Activated CD4-positive, alpha-beta T cell treated with anti-CD3 and anti-CD28 coated beads, Interleukin-2, amount 10 ng/mL, durations not matched to agents 7 days and 5 days (primary cell): ENCODE measurements around the gene CYP2C9. TPM values are rescaled to one million over a fixed set of nuclear protein-coding genes. Genes with fewer than 3 reads are reported as not detected.

Experiments used
- CTCF ChIA-PET: fragments of 350-600 bp; sonication (Branson Sonifier 250); formaldehyde crosslinking; loops from one replicate; lab custom pipeline; 2021; ENCODE audit warnings: antibody characterized with exemption; lab: Charles Lee
- POLR2A ChIA-PET: fragments of 350-600 bp; sonication (Branson Sonifier 250); formaldehyde crosslinking; loops from one replicate; lab custom pipeline; 2021; ENCODE audit warnings: antibody characterized with exemption; lab: Charles Lee
- DNase-seq: peaks from one replicate; pipeline ENCODE4 v3.0.0-alpha.2; 2020
- H3K27ac Mint-ChIP-seq: one replicate; pipeline ENCODE4 v1.8.0; 2021; ENCODE audit warnings: mild to moderate bottlenecking, moderate library complexity, mixed read lengths
- H3K27me3 Mint-ChIP-seq: one replicate; pipeline ENCODE4 v1.8.0; 2021; ENCODE audit warnings: mixed read lengths
- H3K36me3 Mint-ChIP-seq: one replicate; pipeline ENCODE4 v1.8.0; 2021; ENCODE audit warnings: low read depth, mixed read lengths
- H3K4me1 Mint-ChIP-seq: one replicate; pipeline ENCODE4 v1.8.0; 2021; ENCODE audit warnings: mixed read lengths
- H3K4me3 Mint-ChIP-seq: one replicate; pipeline ENCODE4 v1.8.0; 2021; ENCODE audit warnings: mild to moderate bottlenecking, moderate library complexity, mixed read lengths
- H3K9me3 Mint-ChIP-seq: one replicate; pipeline ENCODE4 v1.8.0; 2021; ENCODE audit warnings: mixed read lengths
- total RNA-seq, 2 experiments: library from RNA; stranded (reverse); gene quantifications; one replicate each; pipeline ENCODE4 v1.2.3, GENCODE V29; 2021

Gene CYP2C9
- total RNA-seq, 2 experiments from 2014 or later: not detected

DNA sequence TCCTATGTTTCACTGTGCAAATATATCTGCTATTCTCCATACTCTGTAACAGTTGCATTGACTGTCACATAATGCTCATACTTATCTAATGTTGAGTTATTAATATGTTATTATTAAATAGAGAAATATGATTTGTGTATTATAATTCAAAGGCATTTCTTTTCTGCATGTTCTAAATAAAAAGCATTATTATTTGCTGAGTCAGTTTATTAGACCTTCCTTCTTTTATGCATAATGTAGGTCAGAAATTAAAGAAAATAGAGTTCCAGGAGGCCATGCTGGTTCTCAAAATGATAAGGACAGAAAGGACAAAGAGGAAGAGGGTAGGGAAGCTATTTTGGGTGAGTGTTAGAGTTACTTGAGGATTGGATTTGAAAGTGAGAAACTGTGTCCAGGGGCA, 50.7 kb downstream of the CYP2C9 start:
- no peak for DNase-seq
- ChIA-PET POLR2A (no interaction called here), CTCF (no interaction called here)
- Mint-ChIP-seq H3K9me3 (peaks cover 17% of the 10 kb centered on the region), H3K27me3 (no peaks in the 10 kb centered on the region), H3K4me1 (no peaks in the 10 kb centered on the region), H3K36me3 (no peaks in the 10 kb centered on the region), H3K4me3 (no peak overlapping the region), H3K27ac (no peak overlapping the region)

DNA sequence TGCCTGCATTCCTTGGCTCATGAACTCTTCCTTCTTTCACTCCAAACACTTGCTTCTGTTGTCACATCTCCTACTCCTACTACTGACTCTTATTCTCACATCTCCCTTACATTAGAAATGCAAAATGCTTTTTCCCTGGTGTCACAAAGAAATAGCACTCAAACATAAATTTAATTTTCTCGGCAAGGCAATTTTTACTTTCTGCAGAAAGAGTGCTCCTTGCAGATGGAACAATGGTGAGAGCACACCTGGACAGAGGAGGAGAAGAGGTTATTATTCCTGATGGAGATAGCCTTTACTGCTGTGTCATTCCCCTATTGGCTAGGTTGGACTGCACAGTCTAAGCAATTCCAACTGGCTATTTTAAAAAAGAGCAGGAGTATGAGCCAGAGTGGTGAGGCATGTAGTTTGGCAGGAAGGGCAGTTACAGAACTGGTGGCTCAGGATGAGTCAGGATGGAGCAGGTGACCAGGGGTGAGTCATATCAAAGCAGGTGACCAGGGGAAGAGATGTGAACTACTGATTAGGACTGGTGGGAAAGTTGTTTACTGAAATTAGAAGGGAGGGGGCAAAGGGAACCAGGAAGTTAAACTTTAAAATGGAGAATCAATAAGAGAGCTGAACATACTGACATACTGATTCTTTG, 52.9 kb downstream of the CYP2C9 start:
- Mint-ChIP-seq H3K36me3 (no peaks in the 10 kb centered on the region), H3K4me1 (no peaks in the 10 kb centered on the region), H3K9me3 (peaks cover 17% of the 10 kb centered on the region), H3K4me3 (no peak overlapping the region), H3K27me3 (no peaks in the 10 kb centered on the region), H3K27ac (no peak overlapping the region)
- ChIA-PET CTCF (no interaction called here), POLR2A (no interaction called here)
- no peak for DNase-seq

DNA sequence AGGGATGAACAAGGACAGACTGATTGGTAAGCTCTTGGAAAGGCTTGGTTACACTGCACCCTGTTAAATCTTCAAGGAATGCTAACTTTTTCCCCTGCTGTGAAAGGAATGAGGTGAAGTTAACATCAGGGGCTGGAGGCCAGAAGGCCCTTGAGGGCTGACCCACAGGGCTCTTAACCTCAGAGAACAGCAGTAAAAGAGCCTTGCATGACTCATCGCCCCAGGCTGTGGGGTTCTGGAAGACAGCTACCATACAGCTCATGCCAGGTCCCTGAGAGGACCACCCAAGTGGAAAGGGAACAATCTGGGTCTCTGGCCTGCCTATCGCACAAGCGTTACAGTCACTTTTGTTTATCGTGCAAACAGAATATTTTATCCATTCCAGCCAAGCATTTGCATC, 54.4 kb downstream of the CYP2C9 start:
- ChIA-PET POLR2A (no interaction called here), CTCF (no interaction called here)
- no peak for DNase-seq
- no peaks in the 10 kb centered on the region for H3K36me3 Mint-ChIP-seq
- peaks cover 17% of the 10 kb centered on the region for H3K9me3 Mint-ChIP-seq
- H3K4me3 Mint-ChIP-seq: no peak overlapping the region
- H3K27ac Mint-ChIP-seq: no peak overlapping the region
- no peaks in the 10 kb centered on the region for H3K4me1 Mint-ChIP-seq
- H3K27me3 Mint-ChIP-seq: no peaks in the 10 kb centered on the region

DNA sequence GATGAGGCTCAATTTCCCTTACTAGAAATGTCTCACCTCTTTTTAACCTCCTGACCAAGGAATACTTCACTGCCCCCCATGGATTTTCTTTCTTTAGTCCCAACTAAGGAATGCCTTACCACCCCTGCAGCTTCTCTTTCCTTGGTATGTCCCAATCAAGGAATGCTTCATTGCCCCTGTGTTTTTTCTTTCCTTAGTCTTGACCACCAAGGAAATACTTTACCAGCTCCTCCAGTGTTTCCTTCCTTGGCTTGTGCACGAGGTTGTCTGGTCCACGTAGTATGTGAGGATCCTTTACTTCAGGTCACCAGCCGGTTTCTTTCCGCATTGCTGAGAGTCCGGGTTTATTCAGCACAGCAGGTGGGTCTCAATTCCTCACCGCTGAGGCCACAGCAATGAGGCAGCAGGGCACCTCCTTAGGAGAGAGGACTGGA, 59.3 kb downstream of the CYP2C9 start:
- POLR2A ChIA-PET: no interaction called here
- peaks cover 1% of the 10 kb centered on the region for H3K4me1 Mint-ChIP-seq
- no peaks in the 10 kb centered on the region for H3K27me3 Mint-ChIP-seq
- H3K9me3 Mint-ChIP-seq: no peaks in the 10 kb centered on the region
- no peak overlapping the region for H3K4me3 Mint-ChIP-seq
- H3K27ac Mint-ChIP-seq: no peak overlapping the region
- H3K36me3 Mint-ChIP-seq: no peaks in the 10 kb centered on the region
- no peak for DNase-seq
- CTCF ChIA-PET: no interaction called here

DNA sequence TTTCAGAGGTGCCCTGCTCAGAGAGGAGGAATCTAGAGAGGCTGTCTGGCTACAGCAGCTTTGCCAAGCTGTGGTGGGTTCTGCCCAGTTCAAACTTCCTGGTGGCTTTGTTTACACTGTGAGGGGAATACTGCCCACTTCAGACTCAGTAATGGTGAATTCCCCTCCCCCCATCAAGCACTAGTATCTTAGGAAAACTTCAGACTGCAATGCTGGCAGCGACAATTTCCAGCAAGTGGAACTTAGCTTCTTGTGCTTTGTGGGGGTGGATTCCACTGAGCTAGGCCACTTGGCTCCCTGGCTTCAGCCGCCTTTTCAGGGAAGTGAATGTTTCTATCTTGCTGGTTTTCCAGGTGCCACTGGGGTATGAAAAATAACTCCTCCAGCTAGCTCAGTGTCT, 88.0 kb downstream of the CYP2C9 start:
- Mint-ChIP-seq H3K36me3 (no peaks in the 10 kb centered on the region), H3K4me3 (no peak overlapping the region), H3K4me1 (no peaks in the 10 kb centered on the region), H3K27me3 (no peaks in the 10 kb centered on the region), H3K27ac (no peak overlapping the region), H3K9me3 (peaks cover 2% of the 10 kb centered on the region)
- POLR2A ChIA-PET: no interaction called here
- CTCF ChIA-PET: no interaction called here
- DNase-seq: no peak

DNA sequence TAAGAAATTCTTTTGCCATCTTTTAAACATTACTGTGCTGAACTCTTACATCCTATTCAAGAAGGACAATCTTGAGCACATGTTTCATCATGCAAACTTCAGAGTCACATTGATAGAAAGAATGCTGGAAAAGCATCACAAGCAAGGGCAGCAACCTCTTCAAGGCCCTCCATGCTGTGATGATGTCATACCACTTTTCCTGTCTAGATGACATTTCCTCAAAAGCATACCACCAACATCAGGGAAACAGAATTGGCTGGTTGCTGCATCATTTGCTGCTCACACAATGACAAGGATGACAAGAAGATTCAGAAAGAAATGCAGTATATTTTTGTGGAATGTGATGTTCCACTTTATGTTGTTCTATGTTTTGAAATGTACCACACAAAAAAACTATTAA, 93.2 kb downstream of the CYP2C9 start:
- Mint-ChIP-seq H3K4me1 (no peaks in the 10 kb centered on the region), H3K27me3 (no peaks in the 10 kb centered on the region), H3K9me3 (no peaks in the 10 kb centered on the region), H3K27ac (no peak overlapping the region), H3K4me3 (no peak overlapping the region), H3K36me3 (no peaks in the 10 kb centered on the region)
- POLR2A ChIA-PET: no interaction called here
- CTCF ChIA-PET: no interaction called here
- no peak for DNase-seq

DNA sequence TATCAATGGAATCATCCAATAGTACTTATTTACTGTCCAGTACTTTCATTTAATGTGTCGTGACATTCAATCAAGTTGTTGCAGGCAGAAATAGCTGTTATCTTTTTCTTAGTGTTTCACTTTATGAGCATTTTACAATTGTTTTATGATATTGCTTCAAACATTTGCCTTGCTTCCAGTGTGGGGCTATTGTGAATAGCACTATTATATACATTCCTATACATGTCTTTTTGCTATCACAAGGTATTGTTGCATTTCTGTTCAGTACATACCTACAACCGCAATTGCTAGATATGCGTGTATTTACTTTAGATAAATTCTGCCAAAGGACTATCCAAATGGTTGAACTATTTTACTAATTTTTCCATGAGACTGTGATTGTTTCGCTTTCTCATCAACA, 95.9 kb downstream of the CYP2C9 start:
- CTCF ChIA-PET: no interaction called here

DNA sequence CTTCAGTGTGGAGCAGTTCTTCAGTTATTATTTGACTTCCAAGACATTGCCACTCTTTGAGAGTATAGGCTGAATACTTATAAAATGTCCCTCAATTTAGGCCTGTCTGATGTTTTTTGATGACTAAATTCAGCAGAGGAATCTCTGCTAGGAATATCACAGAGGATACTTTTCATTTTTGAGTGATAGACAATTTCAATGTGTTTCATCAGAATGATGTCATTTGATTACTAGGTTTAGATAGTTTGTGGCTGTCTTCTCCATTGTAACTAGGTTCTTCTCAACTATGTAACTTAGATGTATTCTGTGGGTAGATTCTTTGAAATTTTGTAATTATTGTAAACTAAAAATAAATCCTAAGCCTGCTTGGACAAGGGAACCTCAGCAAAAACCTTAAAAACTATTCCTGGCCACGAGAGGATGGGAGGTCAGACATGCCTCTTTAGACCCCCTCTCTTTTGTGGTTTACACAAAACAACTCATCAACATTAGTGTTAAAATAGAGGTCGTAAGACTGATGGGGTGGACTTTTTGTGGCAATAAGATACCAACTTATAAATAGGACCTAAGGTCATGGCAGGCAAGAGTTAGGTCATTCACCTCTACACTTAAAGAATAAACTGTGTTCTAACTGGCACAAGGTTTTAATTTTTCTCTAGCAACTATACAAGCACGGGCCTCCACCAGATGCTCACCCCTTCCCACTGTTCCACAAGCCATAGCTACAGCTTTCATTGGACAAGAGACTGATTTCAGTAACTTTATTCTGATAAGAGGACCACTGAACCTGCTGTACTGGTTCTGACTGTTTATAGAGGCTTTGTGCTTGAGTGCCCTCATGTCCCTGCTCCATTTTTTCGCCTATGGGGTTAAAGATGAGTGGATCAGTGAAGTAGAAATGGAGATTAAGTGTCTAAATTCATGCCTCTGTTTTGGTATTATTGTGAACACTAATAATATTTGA, 97.2 kb downstream of the CYP2C9 start:
- DNase-seq: no peak
- Mint-ChIP-seq H3K9me3 (no peaks in the 10 kb centered on the region), H3K4me3 (no peak overlapping the region), H3K27ac (no peak overlapping the region), H3K27me3 (no peaks in the 10 kb centered on the region), H3K4me1 (no peaks in the 10 kb centered on the region), H3K36me3 (no peaks in the 10 kb centered on the region)
- CTCF ChIA-PET: no interaction called here
- POLR2A ChIA-PET: no interaction called here

More for the DNA sequence above, 95.9 kb downstream of the CYP2C9 start:
- H3K9me3 Mint-ChIP-seq: no peaks in the 10 kb centered on the region
- no peak for DNase-seq
- no peaks in the 10 kb centered on the region for H3K36me3 Mint-ChIP-seq
- H3K4me3 Mint-ChIP-seq: no peak overlapping the region
- POLR2A ChIA-PET: no interaction called here
- H3K4me1 Mint-ChIP-seq: no peaks in the 10 kb centered on the region
- H3K27ac Mint-ChIP-seq: no peak overlapping the region
- H3K27me3 Mint-ChIP-seq: no peaks in the 10 kb centered on the region

DNA sequence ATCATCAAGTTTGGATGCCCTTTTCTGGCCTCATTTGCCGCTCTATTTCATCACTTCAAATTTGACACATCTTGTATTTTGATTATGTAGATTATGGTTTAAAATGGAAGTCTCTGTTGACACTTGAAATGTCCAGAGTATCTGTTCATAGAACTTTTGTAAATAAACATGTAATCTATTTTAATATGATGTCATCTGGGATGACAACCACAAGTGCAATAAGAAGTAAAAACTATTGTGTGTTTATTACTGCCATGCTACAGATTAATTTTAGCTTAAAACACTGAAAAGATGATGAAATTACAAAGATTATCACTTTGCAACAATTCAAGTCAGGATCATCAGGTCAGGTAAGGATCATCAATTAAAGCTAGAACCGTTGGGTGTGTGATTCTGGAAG, 100.8 kb downstream of the CYP2C9 start:
- H3K27me3 Mint-ChIP-seq: no peaks in the 10 kb centered on the region
- no peaks in the 10 kb centered on the region for H3K9me3 Mint-ChIP-seq
- CTCF ChIA-PET: no interaction called here
- H3K36me3 Mint-ChIP-seq: no peaks in the 10 kb centered on the region
- no peaks in the 10 kb centered on the region for H3K4me1 Mint-ChIP-seq
- DNase-seq: no peak
- no peak overlapping the region for H3K4me3 Mint-ChIP-seq
- POLR2A ChIA-PET: no interaction called here
- H3K27ac Mint-ChIP-seq: no peak overlapping the region

Other genes starting within 250 kb of the CYP2C9 start
- not detected for gene CYP2C19, start 176.0 kb upstream of the CYP2C9 start, total RNA-seq
- gene CYP2C8, start 130.8 kb downstream of the CYP2C9 start, total RNA-seq: not detected